HepG2 (cell line): ENCODE results near the gene RBM18. TPM values are rescaled to one million over a fixed set of nuclear protein-coding genes. Genes with fewer than 3 reads are reported as not detected.

Experiments
- ATAC-seq: fragments of 200-7000 bp; cut with Tn5 transposase; 3 replicates; pipeline ENCODE4 v1.9.1; 2020; ENCODE audit warnings: mild to moderate bottlenecking, moderate library complexity
- BruUV-seq: library from RNA; stranded (reverse); fragments of 400-500 nt; replicated peaks from 2 replicates; lab custom pipeline; 2021; lab: Mats Ljungman, UMichigan
- CTCF ChIA-PET: fragments of 300-600 bp; formaldehyde crosslinking; extraction: SDS; loops from one replicate; lab custom pipeline; 2021; ENCODE audit warnings: low total read pairs, inconsistent platforms, low intra/inter-chr PET ratio; lab: Yijun Ruan, JAX
- POLR2A ChIA-PET: fragments of 350-600 bp; sonication (Branson Sonifier 250); formaldehyde crosslinking; loops from one replicate; lab custom pipeline; 2020; ENCODE audit warnings: antibody characterized with exemption, inconsistent platforms; lab: Yijun Ruan, JAX
- DNase-seq: peaks from one replicate; pipeline ENCODE4 v3.0.0-alpha.2; 2015; ENCODE audit warnings: low spot score
- FAIRE-seq: peaks from 3 replicates; lab custom pipeline; 2011; peaks lifted over from hg19 to GRCh38; lab: Jason Lieb, UNC
- H2AFZ ChIP-seq: one replicate; pipeline ENCODE4 v1.6.1; 2011; ENCODE audit warnings: low read length, inconsistent platforms
- H3K27ac ChIP-seq: fragments of 300-600 bp; 3 replicates; pipeline ENCODE4 v1.8.0; 2011; ENCODE audit warnings: mixed run types, mild to moderate bottlenecking, mixed read lengths, low read length, inconsistent platforms; ENCODE audit not compliant: insufficient read depth; ENCODE audit errors: extremely low read length
- H3K27me3 ChIP-seq, 2 experiments: fragments of 200-600 bp in 1 of 2; 2 replicates in 1 of 2; 3 replicates in 1 of 2; pipeline versions ENCODE4 v1.6.0 to v1.8.0; 2011; ENCODE audit warnings: low read length in 2 of 2, mild to moderate bottlenecking in 2 of 2, moderate library complexity in 2 of 2, inconsistent platforms in 1 of 2; ENCODE audit not compliant: insufficient read depth in 2 of 2, control insufficient read depth in 1 of 2
- H3K36me3 ChIP-seq, 2 experiments: fragments of 200-600 bp in 1 of 2; replicated peaks in 1 of 2; 2 replicates in 1 of 2; 3 replicates in 1 of 2; pipeline versions ENCODE4 v1.5.1 to v1.8.0; 2011; ENCODE audit warnings: low read length in 2 of 2, inconsistent platforms in 1 of 2; ENCODE audit not compliant: insufficient read depth in 2 of 2, control insufficient read depth in 1 of 2
- H3K4me1 ChIP-seq: 2 replicates; pipeline ENCODE4 v1.5.1; 2012; ENCODE audit warnings: low read length, inconsistent platforms; ENCODE audit not compliant: insufficient read depth
- H3K4me2 ChIP-seq: 2 replicates; pipeline ENCODE4 v1.6.0; 2011; ENCODE audit warnings: low read depth, low read length, inconsistent platforms
- H3K4me3 ChIP-seq, 3 experiments: fragments of 200-600 bp in 1 of 3; sonication (generic), shearing (Covaris generic) in 1 of 3; replicated peaks in 1 of 3; 2 replicates each; pipeline ENCODE4 v1.5.1; 2011 to 2016; ENCODE audit warnings: low read length in 3 of 3, inconsistent platforms in 2 of 3, low read depth in 2 of 3, mild to moderate bottlenecking in 2 of 3, control low read depth in 1 of 3, mixed read lengths in 1 of 3; ENCODE audit not compliant: insufficient read depth in 1 of 3
- H3K79me2 ChIP-seq: one replicate; pipeline ENCODE4 v1.6.1; 2011; ENCODE audit warnings: low read length, inconsistent platforms; ENCODE audit not compliant: insufficient read depth
- H3K9ac ChIP-seq: 2 replicates; pipeline ENCODE4 v1.6.0; 2011; ENCODE audit warnings: mild to moderate bottlenecking, low read depth, low read length, inconsistent platforms; ENCODE audit not compliant: insufficient read depth
- H3K9me3 ChIP-seq: 2 replicates; pipeline ENCODE4 v1.5.1; 2012; ENCODE audit warnings: mild to moderate bottlenecking, low read length
- H4K20me1 ChIP-seq: 2 replicates; pipeline ENCODE4 v1.6.0; 2011; ENCODE audit warnings: inconsistent platforms, mild to moderate bottlenecking, low read length, moderate library complexity; ENCODE audit not compliant: insufficient read depth
- BHLHE40 ChIP-seq: IDR thresholded peaks from 2 replicates; pipeline ENCODE4 v1.6.1; 2011; ENCODE audit warnings: low read length, improper control_type of control experiment
- DPF2 ChIP-seq: sonication (generic); formaldehyde crosslinking; IDR thresholded peaks from 2 replicates; pipeline ENCODE4 v1.4.0; 2020; ENCODE audit warnings: mild to moderate bottlenecking, low read depth, missing genetic modification reagents, borderline replicate concordance
- ELF3 ChIP-seq: IDR thresholded peaks from 2 replicates; pipeline ENCODE4 v1.6.1; 2016; ENCODE audit warnings: missing genetic modification reagents, missing compliant biosample characterization
- GLI4 ChIP-seq: sonication (generic); formaldehyde crosslinking; IDR thresholded peaks from 2 replicates; pipeline ENCODE4 v1.5.1; 2020; ENCODE audit warnings: missing genetic modification reagents, mild to moderate bottlenecking, moderate library complexity, borderline replicate concordance
- HOXA9 ChIP-seq: sonication (generic); formaldehyde crosslinking; IDR thresholded peaks from 2 replicates; pipeline ENCODE4 v1.8.1; 2022; ENCODE audit warnings: missing genetic modification reagents, mild to moderate bottlenecking, moderate library complexity, borderline replicate concordance
- MAFK ChIP-seq, 2 experiments: IDR thresholded peaks in 1 of 2; conservative IDR thresholded peaks in 1 of 2; 2 replicates each; pipeline ENCODE4 v1.6.1; 2011; ENCODE audit warnings: improper control_type of control experiment in 2 of 2, low read length in 2 of 2
- NFRKB ChIP-seq: fragments of 450-650 bp; IDR thresholded peaks from 2 replicates; pipeline ENCODE4 v1.6.1; 2017
- RFXANK ChIP-seq: IDR thresholded peaks from 2 replicates; pipeline ENCODE4 v1.6.1; 2016
- STAG1 ChIP-seq: sonication (generic); formaldehyde crosslinking; IDR thresholded peaks from 2 replicates; pipeline ENCODE4 v1.4.0; 2020; ENCODE audit warnings: missing genetic modification reagents
- ZNF296 ChIP-seq: sonication (generic); formaldehyde crosslinking; conservative IDR thresholded peaks from 2 replicates; pipeline ENCODE4 v1.5.0; 2020; ENCODE audit warnings: mild to moderate bottlenecking, missing genetic modification reagents
- ZNF432 ChIP-seq: sonication (generic); formaldehyde crosslinking; IDR thresholded peaks from 2 replicates; pipeline ENCODE4 v1.5.0; 2020; ENCODE audit warnings: missing genetic modification reagents, mild to moderate bottlenecking, borderline replicate concordance
- ZNF792 ChIP-seq: IDR thresholded peaks from 2 replicates; pipeline ENCODE4 v1.6.1; 2016
- WGBS: methylation state at CpG from one replicate; pipeline ENCODE4 v1.1.6; 2017; ENCODE audit warnings: low lambda C conversion rate; 5-methylcytosine and 5-hydroxymethylcytosine counted together
- in situ Hi-C: cut with HindIII; loops from 2 replicates; pipeline ENCODE4 v1.10.0; 2017; ENCODE audit warnings: low pct_unique_long_range_greater_than_20kb; ENCODE audit not compliant: extremely low pct_ligation_motif_present
- intact Hi-C: fragments of 100-400 bp; cut with micrococcal nuclease; formaldehyde crosslinking; loops from one replicate; pipeline ENCODE4 v1.10.0; 2022; ENCODE audit not compliant: unreplicated experiment
- polyA plus RNA-seq, 8 experiments: library from polyadenylated mRNA; depleted of rRNA in 3 of 8; stranded (reverse) in 7 of 8; unstranded in 1 of 8; fragments of >200 nt; fragmentation: Illumina TruSeq in 4 of 8; extraction: Trizol in 4 of 8; gene quantifications; 2 replicates each; pipeline versions ENCODE4 v1.2.1 to v1.2.3, GENCODE V29; 2011 to 2016; ENCODE audit warnings: low read depth in 4 of 8, missing spikeins in 1 of 8, mixed read lengths in 1 of 8; ENCODE audit not compliant: insufficient read depth in 1 of 8
- total RNA-seq, 5 experiments: library from RNA; depleted of rRNA; stranded (reverse); fragments of >200 nt; fragmentation: Illumina TruSeq; extraction: Trizol; gene quantifications; 2 replicates each; pipeline ENCODE4 v1.2.3, GENCODE V29; 2016; ENCODE audit warnings: low read depth in 1 of 5

RBM18 gene
- total and polyA plus RNA-seq, 2 of the 13 experiments (the other 11 are each of a cell fraction or from before 2014, with no cell fraction given): 12.6 to 16.6 TPM

DNA sequence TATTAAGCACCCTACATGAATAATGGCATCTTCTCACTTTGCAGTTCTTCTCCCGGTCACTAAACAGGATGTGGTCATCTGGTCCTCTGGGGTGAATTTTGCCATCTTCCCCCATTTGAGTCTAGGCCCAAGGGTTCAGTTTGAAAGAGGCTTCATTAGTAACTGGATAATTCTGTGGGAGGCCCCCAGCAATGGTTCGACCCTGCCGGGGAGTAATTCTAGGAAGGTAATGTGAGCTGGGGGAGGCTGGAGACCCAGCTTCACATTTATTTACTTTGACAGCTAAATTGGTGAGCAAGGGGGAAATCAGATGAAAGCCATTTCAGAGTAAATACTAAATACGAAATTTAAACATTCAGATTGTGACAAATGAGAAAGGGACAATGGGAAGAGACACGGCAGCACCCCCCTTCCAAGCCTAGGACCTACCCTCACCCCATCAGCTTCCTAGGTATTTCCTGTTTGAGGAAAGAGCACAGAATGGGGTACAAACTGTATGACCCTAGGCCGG, 31.8 kb downstream of the RBM18 start:
- BruUV-seq: no TSS peak
- 20% methylated on average over 6 of the region's 6 CpGs for WGBS
- CTCF ChIA-PET: no interaction called here
- in situ Hi-C loops: no loop called here
- Histone ChIP-seq H3K27me3 (peaks cover 13 to 59% of the 10 kb centered on the region in 2 experiments; a peak in 4 of 5 replicates), H3K4me2 (no peak overlapping the region), H3K4me1 (peaks cover 6% of the 10 kb centered on the region; the same call in 1 of the 2 replicates), H4K20me1 (no peaks in the 10 kb centered on the region), H3K9me3 (no peaks in the 10 kb centered on the region), H3K79me2 (no peaks in the 10 kb centered on the region), H3K36me3 (no peaks in the 10 kb centered on the region), H2AFZ (no peak overlapping the region), H3K4me3 (no peak overlapping the region), H3K9ac (no peak overlapping the region), H3K27ac (no peak overlapping the region)
- intact Hi-C loops: no loop called here
- DNase-seq (no peak), FAIRE-seq (no peak), ATAC-seq (no peak)
- no peak for TF ChIP-seq ZNF432
- no peak for TF ChIP-seq ZNF792 (CRISPR knock-in tag)
- TF ChIP-seq GLI4 (CRISPR knock-in tag): no peak
- TF ChIP-seq NFRKB: no peak
- TF ChIP-seq DPF2 (CRISPR knock-in tag): no peak
- TF ChIP-seq BHLHE40: no peak
- no peak for TF ChIP-seq RFXANK (CRISPR knock-in tag)
- no peak for TF ChIP-seq ZNF296 (CRISPR knock-in tag)
- TF ChIP-seq STAG1: no peak
- no peak for TF ChIP-seq MAFK (conservative IDR thresholded peaks at IDR 0.05 in 1 of 2, IDR thresholded peaks at IDR 0.05 in 1 of 2; ENCODE audit: low read length in 2 of 2)
- no peak for TF ChIP-seq ELF3 (CRISPR knock-in tag)
- no peak for TF ChIP-seq HOXA9
- POLR2A ChIA-PET: no interaction called here
